Naive thymus-derived CD8-positive, alpha-beta T cell (primary cell): Measurements from ENCODE around the gene ACTR3. TPM values are rescaled to one million over a fixed set of nuclear protein-coding genes. Genes with fewer than 3 reads are reported as not detected.

Experiments used
- ATAC-seq, 2 donors: fragments of 150-1000 bp; cut with Tn5 transposase in 1 of 2; sonication (Bioruptor Pico), chemical (Tn5 transposase) in 1 of 2; 1 replicate in 1 of 2; 2 replicates in 1 of 2; pipeline ENCODE4 v1.10.0; 2021; ENCODE audit warnings: mild to moderate bottlenecking in 2 of 2, moderate library complexity in 2 of 2
- POLR2A ChIA-PET: fragments of 350-600 bp; sonication (Branson Sonifier 250); formaldehyde crosslinking; loops from one replicate; lab custom pipeline; 2021; ENCODE audit warnings: antibody characterized with exemption; lab: Charles Lee
- DNase-seq, 10 donors: peaks; one replicate each; pipeline versions ENCODE4 v3.0.0 to v3.0.0-alpha.2; 2020 to 2022
- H3K27ac Mint-ChIP-seq, 10 donors: one replicate each; pipeline ENCODE4 v1.8.0; 2020 to 2022; ENCODE audit warnings: mild to moderate bottlenecking in 10 of 10, mixed read lengths in 10 of 10, moderate library complexity in 4 of 10, inconsistent platforms in 1 of 10
- H3K27me3 Mint-ChIP-seq, 5 donors: one replicate each; pipeline ENCODE4 v1.8.0; 2021 to 2022; ENCODE audit warnings: mixed read lengths in 5 of 5
- H3K36me3 Mint-ChIP-seq, 3 donors: one replicate each; pipeline ENCODE4 v1.8.0; 2020 to 2022; ENCODE audit warnings: mixed read lengths in 3 of 3, mild to moderate bottlenecking in 2 of 3, inconsistent platforms in 1 of 3
- H3K4me1 Mint-ChIP-seq, 4 donors: one replicate each; pipeline ENCODE4 v1.8.0; 2021 to 2022; ENCODE audit warnings: mixed read lengths in 4 of 4
- H3K4me3 Mint-ChIP-seq, 10 donors: one replicate each; pipeline ENCODE4 v1.8.0; 2020 to 2022; ENCODE audit warnings: mild to moderate bottlenecking in 10 of 10, mixed read lengths in 10 of 10, moderate library complexity in 6 of 10, inconsistent platforms in 1 of 10
- H3K9me3 Mint-ChIP-seq, 9 donors: one replicate each; pipeline ENCODE4 v1.8.0; 2020 to 2022; ENCODE audit warnings: mixed read lengths in 9 of 9, mild to moderate bottlenecking in 3 of 9, inconsistent platforms in 1 of 9, moderate library complexity in 1 of 9
- polyA plus RNA-seq, 3 donors: library from polyadenylated mRNA; unstranded; fragments of 300-500 nt; fragmentation: Illumina TruSeq; gene quantifications; one replicate each; pipeline ENCODE4 v1.2.3, GENCODE V29; 2021
- total RNA-seq, 8 experiments: library from RNA in 2 of 8; stranded (reverse) in 2 of 8; gene quantifications; one replicate each; pipeline ENCODE4 v1.2.3 and lab custom pipeline; 2021 to 2026

ACTR3 gene
- total and polyA plus RNA-seq, 5 experiments from 2014 or later = 228 to 476 (median 390) TPM

GRCh38 chr2:113854970-113855740 lies 34.7 kb upstream of the ACTR3 start:
- Mint-ChIP-seq H3K4me1 (peaks cover 8 to 41% (median 11%) of the 10 kb centered on the region in 4 donors), H3K36me3 (peaks cover 15 to 32% (median 21%) of the 10 kb centered on the region in 3 donors), H3K27ac (peak overlapping the region in 2 of 10 donors; percentile 42 to 59), H3K4me3 (no peak overlapping the region), H3K27me3 (no peaks in the 10 kb centered on the region), H3K9me3 (no peaks in the 10 kb centered on the region)
- POLR2A ChIA-PET = no interaction called here
- ATAC-seq (no peak), DNase-seq (no peak)

- Mint-ChIP-seq H3K27me3 (no peaks in the 10 kb centered on the region), H3K27ac (peak overlapping the region in 1 of 10 donors; percentile 87), H3K4me1 (peaks cover 6 to 53% (median 9%) of the 10 kb centered on the region in 4 donors), H3K36me3 (peaks cover 15 to 46% (median 29%) of the 10 kb centered on the region in 3 donors), H3K4me3 (peak overlapping the region in 1 of 10 donors; percentile 26), H3K9me3 (no peaks in the 10 kb centered on the region)
- ATAC-seq = no peak
- DNase-seq = no peak
- POLR2A ChIA-PET = no interaction called here
Observed at GRCh38 chr2:113857464-113857863, 32.4 kb upstream of the ACTR3 start.

GRCh38 chr2:113858764-113859163 lies 31.1 kb upstream of the ACTR3 start:
- Mint-ChIP-seq H3K4me3 (peak overlapping the region in 1 of 10 donors; percentile 22), H3K27ac (peak overlapping the region in 1 of 10 donors; percentile 87), H3K9me3 (no peaks in the 10 kb centered on the region), H3K4me1 (peaks cover 6 to 64% (median 9%) of the 10 kb centered on the region in 4 donors), H3K36me3 (peaks cover 15 to 46% (median 29%) of the 10 kb centered on the region in 3 donors), H3K27me3 (no peaks in the 10 kb centered on the region)
- ATAC-seq (no peak), DNase-seq (no peak)
- POLR2A ChIA-PET = no interaction called here

- H3K9me3 Mint-ChIP-seq = no peaks in the 10 kb centered on the region
- peaks cover 4 to 62% (median 8%) of the 10 kb centered on the region in 4 donors for H3K4me1 Mint-ChIP-seq
- H3K27ac Mint-ChIP-seq = peak overlapping the region in 1 of 10 donors; percentile 23
- POLR2A ChIA-PET = no interaction called here
- ATAC-seq (no peak), DNase-seq (no peak)
- peaks cover 5 to 35% (median 18%) of the 10 kb centered on the region in 3 donors for H3K36me3 Mint-ChIP-seq
- H3K27me3 Mint-ChIP-seq = no peaks in the 10 kb centered on the region
- no peak overlapping the region for H3K4me3 Mint-ChIP-seq
Observed at GRCh38 chr2:113861740-113862139, 28.1 kb upstream of the ACTR3 start.

- Mint-ChIP-seq H3K27ac (peak overlapping the region in 1 of 10 donors; percentile 66), H3K9me3 (no peaks in the 10 kb centered on the region), H3K4me1 (peaks cover 4 to 64% (median 9%) of the 10 kb centered on the region in 4 donors), H3K4me3 (peak overlapping the region in 1 of 10 donors; percentile 57), H3K36me3 (peaks cover 4 to 31% (median 18%) of the 10 kb centered on the region in 3 donors), H3K27me3 (no peaks in the 10 kb centered on the region)
- POLR2A ChIA-PET = no interaction called here
- no peak for DNase-seq
- no peak for ATAC-seq
Observed at GRCh38 chr2:113863144-113863543, 26.7 kb upstream of the ACTR3 start.

GRCh38 chr2:113867571-113867970 lies 22.3 kb upstream of the ACTR3 start:
- ATAC-seq = no peak
- H3K27ac Mint-ChIP-seq = no peak overlapping the region

GRCh38 chr2:113869253-113869652 lies 20.6 kb upstream of the ACTR3 start:
- Mint-ChIP-seq H3K27me3 (no peaks in the 10 kb centered on the region), H3K4me3 (no peak overlapping the region), H3K4me1 (peaks cover 17 to 31% (median 24%) of the 10 kb centered on the region in 4 donors), H3K36me3 (no peaks in the 10 kb centered on the region), H3K9me3 (no peaks in the 10 kb centered on the region), H3K27ac (peak overlapping the region in 2 of 10 donors; percentile 52 to 71)
- DNase-seq (no peak), ATAC-seq (no peak)
- POLR2A ChIA-PET = no interaction called here

More at GRCh38 chr2:113867571-113867970, 22.3 kb upstream of the ACTR3 start:
- no peak for DNase-seq
- Mint-ChIP-seq H3K4me3 (no peak overlapping the region), H3K36me3 (no peaks in the 10 kb centered on the region), H3K4me1 (peaks cover 7 to 36% (median 14%) of the 10 kb centered on the region in 4 donors), H3K9me3 (no peaks in the 10 kb centered on the region), H3K27me3 (no peaks in the 10 kb centered on the region)
- POLR2A ChIA-PET = interaction anchor here (1.0 kb wide), 1 partner anchor 109 kb away, joined by 3 read pairs; no protein-coding TSS in a partner anchor

- Mint-ChIP-seq H3K4me3 (no peak overlapping the region), H3K4me1 (peaks cover 19 to 41% (median 36%) of the 10 kb centered on the region in 4 donors), H3K9me3 (no peaks in the 10 kb centered on the region), H3K27ac (peak overlapping the region in 1 of 10 donors; percentile 60), H3K27me3 (no peaks in the 10 kb centered on the region), H3K36me3 (no peaks in the 10 kb centered on the region)
- POLR2A ChIA-PET = interaction anchor here (1.0 kb wide), 1 partner anchor 116 kb away, joined by 3 read pairs; the partner anchor contains the start of gene SLC35F5
- no peak for DNase-seq
- no peak for ATAC-seq
Observed at GRCh38 chr2:113872201-113872600, 17.7 kb upstream of the ACTR3 start.

- peaks cover 17 to 46% (median 41%) of the 10 kb centered on the region in 4 donors for H3K4me1 Mint-ChIP-seq
- ATAC-seq (no peak), DNase-seq (no peak)
- no peaks in the 10 kb centered on the region for H3K9me3 Mint-ChIP-seq
- H3K36me3 Mint-ChIP-seq = no peaks in the 10 kb centered on the region
- H3K27me3 Mint-ChIP-seq = no peaks in the 10 kb centered on the region
- H3K27ac Mint-ChIP-seq = peak overlapping the region in 9 of 10 donors; percentile 4 to 92 (median 42)
- H3K4me3 Mint-ChIP-seq = no peak overlapping the region
- POLR2A ChIA-PET = no interaction called here
Observed at GRCh38 chr2:113873867-113874266, 16.0 kb upstream of the ACTR3 start.

GRCh38 chr2:113875135-113875534 lies 14.8 kb upstream of the ACTR3 start:
- Mint-ChIP-seq H3K36me3 (no peaks in the 10 kb centered on the region), H3K9me3 (no peaks in the 10 kb centered on the region), H3K27ac (peak overlapping the region in 6 of 10 donors; percentile 40 to 92 (median 54)), H3K4me1 (peaks cover 17 to 50% (median 46%) of the 10 kb centered on the region in 4 donors), H3K4me3 (no peak overlapping the region), H3K27me3 (no peaks in the 10 kb centered on the region)
- DNase-seq (no peak), ATAC-seq (no peak)
- POLR2A ChIA-PET = interaction anchor here (0.8 to 3.7 kb wide), 2 partner anchors 13 to 31 kb away, joined by 3 to 27 read pairs; partner anchors contain the start of gene ACTR3

- Mint-ChIP-seq H3K36me3 (peaks cover 0 to 5% (median 1%) of the 10 kb centered on the region in 3 donors), H3K27me3 (no peaks in the 10 kb centered on the region), H3K9me3 (no peaks in the 10 kb centered on the region), H3K27ac (peak overlapping the region; percentile 87 to 97 (median 94)), H3K4me3 (peak overlapping the region; percentile 61 to 83 (median 77)), H3K4me1 (peaks cover 15 to 53% (median 46%) of the 10 kb centered on the region in 4 donors)
- POLR2A ChIA-PET = interaction anchor here (1.0 to 3.7 kb wide), 3 partner anchors 12 to 120 kb away, joined by 3 to 27 read pairs (median 12); partner anchors contain the start of genes ACTR3 and SLC35F5
- DNase-seq (peak; percentile 57 to 88 (median 76)), ATAC-seq (peak; percentile 92)
Observed at GRCh38 chr2:113876503-113877387, 13.1 kb upstream of the ACTR3 start.
